Endothelial cell of umbilical vein (primary cell): ENCODE data around the gene PLEKHA8.

Source experiments
- CTCF ChIP-seq, 2 donors: IDR thresholded peaks; 1 replicate in 1 of 2; 2 replicates in 1 of 2; pipeline ENCODE4 v1.5.1; 2011; ENCODE audit warnings: low read length in 2 of 2, mild to moderate bottlenecking in 2 of 2, moderate library complexity in 2 of 2, control low read depth in 1 of 2, inconsistent platforms in 1 of 2, low read depth in 1 of 2; ENCODE audit not compliant: insufficient read depth in 1 of 2; ENCODE audit errors: extremely low read depth in 1 of 2
- EZH2 ChIP-seq: IDR thresholded peaks from 2 replicates; pipeline ENCODE4 v1.6.1; 2012; ENCODE audit warnings: borderline replicate concordance, low read depth, mild to moderate bottlenecking, moderate library complexity, low read length, inconsistent platforms; ENCODE audit not compliant: severe bottlenecking
- FOS ChIP-seq: IDR thresholded peaks from 2 replicates; pipeline ENCODE4 v1.6.1; 2011; ENCODE audit warnings: mild to moderate bottlenecking, low read length, moderate library complexity, borderline replicate concordance; ENCODE audit not compliant: insufficient read depth
- GATA2 ChIP-seq: IDR thresholded peaks from 2 replicates; pipeline ENCODE4 v1.7.0; 2011; ENCODE audit warnings: low read depth, mild to moderate bottlenecking, moderate library complexity, mixed read lengths, low read length; ENCODE audit not compliant: insufficient read length, insufficient read depth
- JUN ChIP-seq: IDR thresholded peaks from 2 replicates; pipeline ENCODE4 v1.6.1; 2011; ENCODE audit warnings: borderline replicate concordance, low read depth; ENCODE audit not compliant: insufficient read length, insufficient read depth
- MYC ChIP-seq: IDR thresholded peaks from one replicate; pipeline ENCODE4 v1.6.1; 2011; ENCODE audit warnings: mild to moderate bottlenecking, low read depth, low read length
- POLR2A ChIP-seq: IDR thresholded peaks from 2 replicates; pipeline ENCODE4 v1.6.1; 2012; ENCODE audit warnings: low read depth, mild to moderate bottlenecking, control low read depth, low read length
- POLR2AphosphoS5 ChIP-seq: IDR thresholded peaks from 2 replicates; pipeline ENCODE4 v1.6.1; 2012; ENCODE audit warnings: low read depth, mild to moderate bottlenecking, control low read depth, low read length, moderate library complexity; ENCODE audit not compliant: insufficient read depth
- TF ChIP-seq, protein P1 (sequence below): IDR thresholded peaks from 2 replicates; pipeline ENCODE4 v1.6.1; 2011; ENCODE audit not compliant: insufficient read depth, insufficient read length

DNA sequence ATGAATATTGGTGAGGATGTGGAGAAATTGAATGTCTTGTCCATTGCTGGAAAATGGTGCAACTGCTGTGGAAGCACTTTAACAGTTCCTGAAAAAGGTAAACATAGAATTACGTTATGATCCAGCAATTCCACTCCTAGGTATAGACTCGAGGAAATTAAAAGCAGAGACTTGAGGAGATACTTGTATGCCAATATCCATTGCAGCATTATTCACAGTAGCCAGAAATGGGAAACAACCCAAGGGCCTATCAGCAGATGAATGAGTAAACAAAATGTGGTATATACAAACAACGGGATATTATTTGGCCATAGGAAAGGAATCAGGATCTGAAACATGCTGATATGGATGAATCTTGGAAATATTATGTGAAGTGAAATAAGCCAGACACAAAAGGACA is 74.1 kb downstream of the PLEKHA8 start:
- TF ChIP-seq POLR2A (no peak), CTCF (IDR thresholded peaks at IDR 0.05; ENCODE audit: extremely low read depth in 1 of 2, insufficient read depth in 1 of 2, low read depth in 1 of 2, low read length in 2 of 2) (no peak), POLR2AphosphoS5 (no peak), FOS (no peak), JUN (no peak), EZH2 (no peak), MYC (no peak), GATA2 (no peak)
- TF ChIP-seq, protein P1, sequence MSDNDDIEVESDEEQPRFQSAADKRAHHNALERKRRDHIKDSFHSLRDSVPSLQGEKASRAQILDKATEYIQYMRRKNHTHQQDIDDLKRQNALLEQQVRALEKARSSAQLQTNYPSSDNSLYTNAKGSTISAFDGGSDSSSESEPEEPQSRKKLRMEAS: no peak
